HG03108 (cell line): ENCODE measurements around the gene DNAJC27.

ENCODE experiments used
- ATAC-seq: cut with Tn5 transposase; IDR thresholded peaks from one replicate; pipeline ENCODE4 v1.9.1; 2021; ENCODE audit warnings: moderate library complexity; ENCODE audit not compliant: unreplicated experiment

DNAJC27 gene

GRCh38 chr2:24971286-24971535, 544 bp downstream of the DNAJC27 start:
- ATAC-seq, result no peak

GRCh38 chr2:24970483-24971285, 1.1 kb downstream of the DNAJC27 start:
- no peak for ATAC-seq

DNA sequence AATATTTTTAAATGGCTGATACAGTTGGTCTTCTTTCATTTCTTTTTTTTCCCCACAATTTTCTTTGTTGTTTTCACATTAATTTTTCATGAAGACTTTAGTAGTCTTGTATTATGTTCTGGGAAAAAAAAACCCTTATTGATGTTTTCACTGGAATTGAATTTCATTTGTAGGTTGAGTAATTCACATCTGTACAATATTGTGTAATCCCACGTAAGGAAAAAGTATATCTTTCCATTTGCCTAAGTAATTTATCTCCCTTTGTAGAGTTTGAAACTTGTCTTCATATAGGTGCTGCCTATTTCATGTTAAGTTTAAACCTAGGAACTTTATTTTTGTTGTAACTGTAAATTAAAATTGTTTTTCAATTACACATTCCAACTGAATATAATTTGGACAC, 2.0 kb downstream of the DNAJC27 start:
- no peak for ATAC-seq

DNA sequence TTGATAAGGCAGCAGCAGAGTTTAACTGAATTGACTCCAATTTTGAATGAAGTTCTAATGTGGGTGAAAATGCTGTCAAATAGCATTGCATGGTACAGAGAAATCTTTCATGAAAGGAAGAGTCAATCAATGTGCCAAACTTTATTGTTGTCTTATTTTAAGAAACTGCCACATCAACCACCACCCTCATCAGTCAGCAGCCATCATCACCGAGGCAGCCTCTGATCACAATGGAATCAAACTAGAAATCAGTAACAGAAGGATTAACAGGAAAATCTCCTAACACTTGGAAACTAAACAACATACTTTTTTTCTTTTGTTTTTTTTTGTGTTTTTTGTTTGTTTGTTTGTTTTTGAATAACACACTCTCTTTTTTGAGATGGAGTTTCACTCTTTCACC, 9.9 kb downstream of the DNAJC27 start:
- no peak for ATAC-seq

DNA sequence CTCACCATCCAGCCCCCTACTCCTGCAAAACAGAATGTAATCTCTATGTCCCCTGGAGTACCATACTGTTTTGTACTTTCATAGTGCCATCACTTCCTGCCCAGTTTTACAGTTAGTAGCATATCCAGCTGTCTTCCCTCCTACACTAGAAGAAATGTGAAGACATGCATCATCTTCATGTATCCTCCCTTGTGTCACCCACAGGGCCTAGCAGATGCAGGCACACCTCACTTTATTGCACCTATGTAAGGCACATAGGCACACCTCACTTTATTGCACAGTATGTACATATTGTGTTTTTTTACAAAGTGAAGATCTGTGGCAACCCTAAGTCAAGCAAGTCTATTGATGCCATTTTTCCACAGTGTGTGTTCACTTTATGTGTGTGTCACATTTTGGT, 12.0 kb downstream of the DNAJC27 start:
- ATAC-seq, result no peak

- ATAC-seq, result no peak
Measured at GRCh38 chr2:24958411-24958935, 13.3 kb downstream of the DNAJC27 start.

DNA sequence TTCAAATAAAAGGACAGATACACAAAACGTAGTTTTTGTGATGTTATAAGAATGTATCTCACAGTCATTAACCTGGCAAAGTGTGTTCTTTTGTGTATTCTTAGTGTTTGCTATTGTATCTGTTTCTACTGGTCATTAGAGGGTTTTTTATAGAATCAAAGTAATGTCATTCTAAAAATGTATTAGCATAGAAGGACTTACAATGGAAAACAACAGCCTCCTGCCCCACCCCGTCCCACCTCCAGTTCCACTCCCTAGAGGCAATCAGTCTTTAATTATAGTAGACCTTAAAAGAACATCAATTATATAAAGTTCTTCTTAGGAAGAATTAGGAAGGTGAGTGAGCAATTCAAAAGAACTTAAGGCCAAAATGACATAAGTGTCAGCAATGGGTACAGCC, 13.8 kb downstream of the DNAJC27 start:
- no peak for ATAC-seq

DNA sequence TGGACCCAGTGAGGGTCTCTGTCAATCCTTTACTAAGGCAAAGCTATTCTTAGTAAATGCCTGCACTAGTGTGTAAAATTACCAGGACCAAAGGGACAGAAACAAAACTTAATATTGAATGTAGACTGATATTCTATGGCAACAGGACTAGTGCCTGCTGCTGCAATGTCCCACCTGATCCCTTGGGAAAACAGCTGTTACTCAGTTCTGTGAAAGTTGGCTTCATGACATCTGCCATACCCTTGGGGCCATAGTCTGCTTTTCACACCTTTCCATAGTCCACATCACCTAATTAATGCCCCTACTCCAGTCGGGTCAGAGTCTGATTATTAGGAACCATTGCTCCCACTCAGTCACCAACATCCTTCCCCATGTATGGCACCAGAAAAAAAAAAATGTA, 14.5 kb downstream of the DNAJC27 start:
- ATAC-seq, result no peak

DNA sequence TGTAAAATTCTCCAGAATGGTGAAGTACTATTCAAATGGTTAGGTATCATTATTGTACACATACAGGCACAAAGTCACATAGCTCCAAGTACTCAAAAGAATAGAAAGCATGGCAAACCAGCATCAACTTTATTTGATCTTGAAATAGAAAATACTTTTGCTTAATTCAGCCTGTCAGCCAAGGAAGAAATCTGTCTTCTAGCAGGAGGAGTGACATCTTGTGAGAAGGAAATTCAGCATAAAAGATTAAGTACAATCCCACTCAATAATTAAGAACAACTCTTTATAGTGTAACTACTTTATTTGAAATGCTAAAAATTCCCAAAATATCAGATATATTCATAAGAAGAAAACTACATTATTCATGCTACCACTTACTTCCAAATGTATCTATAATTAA, 15.8 kb downstream of the DNAJC27 start:
- ATAC-seq, result no peak

DNA sequence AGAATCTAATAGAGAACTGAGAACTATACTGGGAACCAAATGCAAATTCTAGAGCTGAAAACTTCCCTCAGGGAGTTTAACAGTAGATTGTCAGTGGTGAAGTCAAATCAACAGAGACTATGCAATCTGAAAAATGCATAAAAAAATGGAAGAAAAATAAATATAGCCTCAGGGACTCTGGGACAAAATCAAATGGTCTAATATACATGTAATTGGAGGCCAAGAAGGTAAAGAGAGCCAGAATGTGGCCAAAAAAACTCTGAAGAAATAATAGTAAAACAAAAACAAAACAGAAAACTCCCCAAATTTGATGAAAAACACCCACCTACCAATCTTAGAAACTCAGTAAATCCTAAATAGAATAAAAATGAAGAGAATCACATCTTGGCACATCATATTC, 16.5 kb downstream of the DNAJC27 start:
- no peak for ATAC-seq

DNA sequence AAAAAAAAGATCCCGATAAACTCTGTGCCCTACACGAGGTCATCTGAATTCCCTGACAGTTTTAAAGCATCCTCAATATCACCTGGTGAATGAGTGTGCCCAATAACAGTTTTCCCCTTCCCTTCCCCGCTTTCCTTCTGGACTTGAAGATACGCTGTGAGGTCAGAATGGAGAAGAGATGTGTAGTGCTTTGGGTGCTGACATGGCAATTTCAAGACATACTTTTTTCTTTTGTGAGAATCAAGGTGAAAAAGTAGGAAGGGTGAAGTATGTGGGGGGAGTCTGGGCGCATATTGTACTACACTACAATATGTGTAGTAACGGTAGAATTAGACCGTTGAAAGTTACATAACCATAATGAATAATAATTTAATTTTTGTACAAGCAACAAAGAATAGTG, 21.7 kb downstream of the DNAJC27 start:
- ATAC-seq, result no peak

GRCh38 chr2:24948506-24948905, 23.2 kb downstream of the DNAJC27 start:
- no peak for ATAC-seq

DNA sequence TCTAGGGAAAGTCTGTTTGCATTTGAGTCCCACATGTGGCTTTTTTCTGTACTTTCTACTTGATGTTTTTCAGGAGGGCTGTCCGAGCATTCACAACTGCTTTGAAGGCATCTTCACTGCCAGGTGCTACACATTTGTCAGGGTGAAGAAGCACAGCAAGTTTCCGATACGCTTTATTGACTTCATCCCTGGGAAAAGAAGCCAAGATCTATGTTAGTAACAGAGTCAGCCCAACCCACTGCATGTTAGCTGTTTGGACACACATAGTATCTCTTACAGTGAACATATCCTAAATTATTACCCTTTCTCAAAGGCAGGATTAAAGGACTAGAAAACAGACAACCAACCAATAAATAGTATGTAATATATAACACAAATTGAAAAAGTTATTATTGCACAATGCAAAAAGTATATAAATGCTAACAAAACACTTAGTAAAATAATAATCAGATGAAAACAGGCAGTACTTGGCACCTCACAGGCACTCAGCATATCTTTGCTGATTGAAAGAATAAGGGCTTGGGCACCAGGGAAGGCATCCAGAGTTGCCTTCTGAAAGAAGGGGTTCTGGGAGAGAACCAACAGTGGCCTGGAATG, 24.1 kb downstream of the DNAJC27 start:
- ATAC-seq, result no peak

DNA sequence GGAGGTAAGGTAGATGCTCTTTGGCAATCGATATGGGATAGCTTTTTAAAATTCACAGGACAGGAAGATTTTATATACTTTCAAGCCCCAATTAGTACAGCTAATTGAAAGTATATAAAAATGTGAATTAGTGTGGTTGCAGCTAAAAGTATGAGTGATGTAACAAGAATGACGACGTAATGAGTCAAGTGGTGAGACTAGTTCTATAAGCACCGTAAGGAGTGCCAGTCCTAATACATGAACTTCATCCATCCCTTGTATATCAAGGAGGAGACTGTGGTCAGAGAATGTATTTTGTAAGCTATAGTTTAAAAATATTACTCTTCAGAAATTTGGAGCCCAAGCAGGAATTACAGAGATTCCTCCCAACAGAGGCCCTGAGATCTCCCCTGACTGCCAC, 25.8 kb downstream of the DNAJC27 start:
- no peak for ATAC-seq

DNA sequence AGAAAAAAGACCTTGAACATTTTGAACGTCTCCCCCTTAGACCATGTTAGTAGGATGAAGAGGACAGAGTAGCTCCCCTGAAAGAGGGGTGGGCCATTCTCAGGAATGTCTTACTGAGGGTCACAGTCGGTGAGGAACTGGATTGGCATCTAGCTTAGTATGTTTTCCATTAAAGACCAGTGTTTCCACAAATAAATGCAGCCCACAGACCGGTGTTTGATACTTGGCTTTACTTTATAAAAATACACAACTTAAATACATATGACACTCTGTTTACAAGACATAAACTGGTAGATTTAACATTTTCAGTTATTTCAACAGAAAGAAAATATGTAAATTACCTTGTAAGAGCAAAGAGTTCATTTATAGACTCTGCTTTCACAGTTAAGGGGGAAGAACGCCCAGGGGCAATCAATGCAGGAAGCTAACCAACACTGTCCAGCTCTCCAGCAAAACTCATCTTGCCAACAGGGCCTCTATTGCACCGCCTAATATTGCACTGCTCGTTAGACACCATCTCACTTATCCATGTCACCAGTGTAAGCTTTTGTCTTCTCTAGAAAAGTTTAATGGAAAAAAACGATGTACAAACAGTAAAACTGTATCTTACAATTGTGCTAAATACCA, 28.2 kb downstream of the DNAJC27 start:
- ATAC-seq, result no peak

DNA sequence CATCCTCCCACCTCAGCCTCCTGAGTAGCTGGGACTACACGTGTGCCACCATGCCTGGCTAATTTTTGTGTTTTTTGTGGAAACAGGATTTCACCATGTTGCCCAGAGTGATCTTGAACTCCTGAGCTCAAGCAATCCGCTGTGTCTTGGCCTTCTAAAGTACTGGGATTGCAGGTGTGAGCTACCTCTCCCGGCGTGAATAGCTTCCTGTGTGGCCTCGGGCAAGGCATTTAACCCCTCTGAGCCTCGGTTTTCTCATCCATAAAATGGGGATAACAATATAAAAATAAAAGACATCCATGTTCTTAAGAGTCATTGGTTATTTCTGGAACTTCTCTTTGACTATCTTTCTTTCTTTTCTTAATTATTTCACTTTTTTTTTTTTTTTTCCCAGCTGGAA, 32.4 kb downstream of the DNAJC27 start:
- ATAC-seq, result no peak

DNA sequence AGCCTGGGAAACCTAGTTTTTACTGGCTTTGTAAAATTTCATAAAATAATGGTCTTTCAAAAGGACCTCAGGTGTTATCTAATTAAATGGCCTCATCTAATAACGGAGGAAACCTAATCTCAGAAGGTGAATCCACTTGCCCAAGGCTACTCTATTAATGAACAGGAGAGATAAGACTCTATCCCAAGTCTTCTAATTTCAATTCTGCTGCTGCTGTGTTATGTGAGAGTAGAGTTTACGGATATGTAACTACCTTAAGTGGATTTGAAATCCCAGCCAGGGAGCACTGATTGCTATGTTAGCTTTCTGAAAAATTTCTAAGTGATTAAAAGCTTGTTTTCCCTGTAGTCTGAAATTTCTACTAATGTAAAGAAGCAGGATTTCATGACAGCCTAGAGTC, 34.5 kb downstream of the DNAJC27 start:
- ATAC-seq, result no peak

DNA sequence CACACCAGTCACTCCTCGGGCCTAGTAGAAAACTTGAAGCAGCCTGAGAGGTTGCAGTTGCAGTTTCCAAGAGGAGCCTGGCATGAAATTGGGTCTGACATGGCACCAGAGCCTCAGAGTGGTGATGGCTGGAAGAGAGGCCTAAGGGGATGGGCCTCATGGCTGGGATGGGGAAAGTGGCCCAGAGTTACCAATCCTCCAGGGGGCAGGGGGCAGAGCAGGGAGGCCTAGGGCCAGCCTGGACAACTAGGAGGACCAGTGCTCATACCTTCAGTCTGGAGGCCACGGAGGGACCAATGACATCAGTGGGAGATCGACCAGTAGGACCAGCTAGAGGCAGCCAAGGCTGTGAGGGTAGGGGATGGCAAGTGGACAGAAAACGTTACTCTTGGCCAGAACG, 36.6 kb downstream of the DNAJC27 start:
- ATAC-seq, result no peak

DNA sequence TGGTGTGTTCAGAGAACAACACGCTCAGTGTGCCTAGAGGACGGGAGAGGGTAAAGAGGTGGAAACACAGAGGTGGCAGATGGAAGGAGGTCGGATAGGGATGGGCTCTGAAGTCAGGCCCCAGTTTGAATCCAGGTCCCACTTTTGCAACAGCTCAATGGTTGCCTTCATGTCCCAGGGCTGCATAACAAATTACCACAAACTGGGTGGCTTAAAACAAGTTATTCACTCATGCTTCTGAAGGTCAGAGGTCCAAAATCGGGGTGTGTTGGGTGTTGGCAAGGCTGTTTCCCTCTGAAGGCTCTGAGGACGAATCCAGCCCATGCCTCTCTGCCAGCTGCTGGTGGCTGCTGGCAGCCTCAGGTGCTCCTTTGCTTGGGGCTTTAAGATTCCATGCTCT, 39.0 kb downstream of the DNAJC27 start:
- ATAC-seq, result no peak

DNA sequence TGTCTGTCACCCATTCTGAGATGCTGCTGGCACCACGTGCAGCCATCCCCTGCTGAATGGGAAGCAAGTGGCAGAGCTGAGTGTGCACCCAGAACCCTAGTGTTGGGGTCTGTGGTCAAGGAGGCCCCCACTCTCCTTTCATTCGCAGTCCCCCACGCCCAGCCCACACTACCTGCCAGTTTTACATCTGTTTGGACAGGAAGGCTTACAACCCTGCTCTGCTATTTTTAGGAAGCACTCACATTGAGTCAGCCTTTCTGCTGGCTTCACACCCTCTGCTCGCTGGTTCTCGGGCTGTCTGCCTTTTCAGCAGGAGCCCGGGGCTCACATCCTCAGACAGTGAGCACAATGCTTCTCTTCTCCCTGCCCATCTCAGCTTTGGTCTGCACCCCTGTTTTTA, 41.0 kb downstream of the DNAJC27 start:
- peak; percentile 73 for ATAC-seq

DNA sequence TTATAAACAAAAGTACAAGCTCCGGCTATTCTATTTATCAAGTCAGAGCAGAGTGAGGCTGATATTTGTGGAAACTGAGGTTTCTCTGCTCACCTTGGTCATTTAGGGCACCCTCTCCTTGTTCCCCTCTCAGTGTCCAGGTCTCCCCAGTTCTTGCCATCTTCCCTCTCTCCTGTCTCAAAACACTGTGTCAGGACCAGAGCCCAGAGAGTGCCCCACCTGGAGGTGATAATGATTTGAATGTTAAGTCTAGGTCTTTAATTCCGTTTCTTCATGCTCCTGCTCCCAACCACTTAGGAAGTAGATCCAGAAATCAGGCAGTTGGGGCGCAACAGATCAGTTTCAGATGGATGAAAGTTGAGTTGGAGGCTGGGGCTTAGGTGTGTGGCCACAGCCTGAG, 42.5 kb downstream of the DNAJC27 start:
- ATAC-seq, result no peak

GRCh38 chr2:24928036-24928435, 43.7 kb downstream of the DNAJC27 start:
- no peak for ATAC-seq
